Measurements from ENCODE around the gene DNAJA3. TPM values are rescaled to one million over a fixed set of nuclear protein-coding genes. Genes with fewer than 3 reads are reported as not detected.

Gene DNAJA3
- total RNA-seq, result 10 to 100 TPM; 22.1 to 34.2 (median 27.2) TPM
- 38.3 TPM for total RNA-seq (2013)

DNA sequence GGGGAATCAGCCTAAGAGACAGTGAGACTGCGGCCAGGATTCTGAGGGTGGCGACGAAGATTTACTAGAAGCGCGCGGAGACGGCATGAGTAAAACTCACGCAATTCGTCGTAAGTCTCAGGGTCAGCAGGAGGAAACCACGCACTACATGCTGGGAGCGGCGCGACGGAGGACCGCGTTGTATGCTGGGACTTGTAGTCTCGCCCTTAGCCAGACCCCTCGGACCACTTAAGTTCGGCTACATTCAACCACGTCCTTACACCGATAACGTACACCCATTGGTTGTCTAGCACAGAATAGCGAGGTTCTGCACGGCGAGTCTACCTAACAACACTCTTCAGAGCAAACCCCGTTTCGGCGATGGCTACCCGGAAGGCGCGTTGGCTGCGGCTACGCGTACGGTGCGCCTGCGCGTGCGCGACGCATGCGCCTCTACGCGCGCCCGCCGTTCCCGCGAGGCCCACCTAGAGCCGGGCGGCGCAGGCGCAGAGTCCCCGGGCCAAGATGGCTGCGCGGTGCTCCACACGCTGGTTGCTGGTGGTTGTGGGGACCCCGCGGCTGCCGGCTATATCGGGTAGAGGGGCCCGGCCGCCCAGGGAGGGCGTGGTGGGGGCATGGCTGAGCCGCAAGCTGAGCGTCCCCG is at the start of gene DNAJA3:
DNAJA3 (plus strand) TSS at position 491 of the 643 bp plus-strand sequence; CDS start at position 505, 14 bp downstream.
- under 1% methylated on average over 68 of the region's 68 CpGs for WGBS (ENCODE audit: insufficient coverage)
- intact Hi-C loops (cut with micrococcal nuclease), result loop anchor here (1.0 to 5.0 kb wide), 3 partner anchors 9 to 112 kb away; partner anchors contain the start of genes CDIP1, CORO7 and HMOX2
- no peaks in the 10 kb centered on the region for H3K36me3 Mint-ChIP-seq
- no peaks in the 10 kb centered on the region for H3K9me3 Mint-ChIP-seq
- H3K4me3 ChIP-seq (ENCODE audit: low read length), result peak within 1 kb of the TSS; percentile 80
- peaks cover 2% of the 10 kb centered on the region for H3K36me3 ChIP-seq (ENCODE audit: control insufficient read depth, insufficient read depth, low read length)
- TF ChIP-seq, protein P1, sequence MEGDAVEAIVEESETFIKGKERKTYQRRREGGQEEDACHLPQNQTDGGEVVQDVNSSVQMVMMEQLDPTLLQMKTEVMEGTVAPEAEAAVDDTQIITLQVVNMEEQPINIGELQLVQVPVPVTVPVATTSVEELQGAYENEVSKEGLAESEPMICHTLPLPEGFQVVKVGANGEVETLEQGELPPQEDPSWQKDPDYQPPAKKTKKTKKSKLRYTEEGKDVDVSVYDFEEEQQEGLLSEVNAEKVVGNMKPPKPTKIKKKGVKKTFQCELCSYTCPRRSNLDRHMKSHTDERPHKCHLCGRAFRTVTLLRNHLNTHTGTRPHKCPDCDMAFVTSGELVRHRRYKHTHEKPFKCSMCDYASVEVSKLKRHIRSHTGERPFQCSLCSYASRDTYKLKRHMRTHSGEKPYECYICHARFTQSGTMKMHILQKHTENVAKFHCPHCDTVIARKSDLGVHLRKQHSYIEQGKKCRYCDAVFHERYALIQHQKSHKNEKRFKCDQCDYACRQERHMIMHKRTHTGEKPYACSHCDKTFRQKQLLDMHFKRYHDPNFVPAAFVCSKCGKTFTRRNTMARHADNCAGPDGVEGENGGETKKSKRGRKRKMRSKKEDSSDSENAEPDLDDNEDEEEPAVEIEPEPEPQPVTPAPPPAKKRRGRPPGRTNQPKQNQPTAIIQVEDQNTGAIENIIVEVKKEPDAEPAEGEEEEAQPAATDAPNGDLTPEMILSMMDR (IDR thresholded peaks at IDR 0.05), result no peak
- peak within 1 kb of the TSS; percentile 94 for H3K4me3 Mint-ChIP-seq
- H3K27ac ChIP-seq (ENCODE audit: low read length), result peak within 1 kb of the TSS; percentile 96
- H3K4me1 Mint-ChIP-seq, result peaks cover 21 to 32% of the 10 kb centered on the region in 2 donors
- ATAC-seq (peak; percentile 91 to 97 (median 91)), DNase-seq (peak; percentile 93 to 99)
- no peaks in the 10 kb centered on the region for H3K27me3 ChIP-seq (ENCODE audit: control insufficient read depth, insufficient read depth, low read length)
- peak within 1 kb of the TSS; percentile 98 to 99 for H3K27ac Mint-ChIP-seq
- no peaks in the 10 kb centered on the region for H3K9me3 ChIP-seq (ENCODE audit: control insufficient read depth, insufficient read depth, low read length)
- H3K4me1 ChIP-seq (ENCODE audit: control insufficient read depth, insufficient read depth, low read length), result peaks cover 16% of the 10 kb centered on the region
- H3K27me3 Mint-ChIP-seq (ENCODE audit: low read depth in 2 of 2), result no peaks in the 10 kb centered on the region

DNA sequence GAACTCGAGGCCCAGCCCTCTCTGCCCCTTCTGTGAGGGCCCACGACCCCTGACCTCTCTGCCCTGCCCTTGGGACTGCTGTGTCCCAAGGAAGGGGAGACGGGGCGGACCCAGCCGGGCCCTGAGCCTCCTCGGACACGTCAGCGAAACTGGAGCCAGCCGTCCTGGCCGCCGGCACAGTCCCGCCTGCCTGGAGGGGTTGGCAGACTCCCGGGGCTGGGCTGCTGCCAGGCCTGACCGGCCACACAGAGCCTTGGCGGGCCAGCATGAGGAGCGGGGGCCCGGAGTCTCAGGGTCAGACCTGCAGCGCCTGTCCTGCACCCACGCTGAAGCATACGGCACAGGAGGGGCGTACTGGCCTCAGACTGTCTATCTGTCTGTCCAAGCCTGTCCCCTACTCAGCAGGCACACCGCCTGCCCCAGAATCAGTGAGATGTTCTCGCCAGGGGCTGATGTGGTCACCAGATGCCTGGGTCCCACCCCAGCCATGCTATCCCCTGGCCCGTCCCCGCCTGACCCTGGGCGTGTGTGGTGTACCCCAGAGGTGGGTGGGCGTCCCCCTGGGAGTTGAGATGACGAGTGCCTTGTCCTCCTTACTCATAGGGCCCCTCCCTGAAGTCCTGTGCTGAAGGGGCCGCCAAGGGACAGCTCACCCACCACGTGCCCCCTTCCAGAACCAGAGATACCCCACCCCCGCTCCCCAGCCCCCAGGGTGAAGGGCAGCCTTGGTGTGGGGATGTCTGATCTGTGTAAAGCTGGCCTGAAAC is 49.4 kb upstream of the DNAJA3 start:
- DNase-seq (no peak), ATAC-seq (no peak)
- peaks cover 0 to 31% of the 10 kb centered on the region in 2 donors for H3K4me1 Mint-ChIP-seq
- WGBS (ENCODE audit: insufficient coverage), result 97% methylated on average over 30 of the region's 31 CpGs
- TF ChIP-seq, protein P1 (IDR thresholded peaks at IDR 0.05), result no peak
- no peaks in the 10 kb centered on the region for H3K27me3 Mint-ChIP-seq (ENCODE audit: low read depth in 2 of 2)
- peak overlapping the region in 1 of 2 donors; percentile 56 for H3K27ac Mint-ChIP-seq
- H3K36me3 Mint-ChIP-seq, result no peaks in the 10 kb centered on the region
- intact Hi-C loops (cut with micrococcal nuclease), result no loop called here
- Histone ChIP-seq H3K4me3 (ENCODE audit: low read length) (no peak overlapping the region), H3K27ac (ENCODE audit: low read length) (no peak overlapping the region), H3K36me3 (ENCODE audit: control insufficient read depth, insufficient read depth, low read length) (peaks cover 19% of the 10 kb centered on the region), H3K4me1 (ENCODE audit: control insufficient read depth, insufficient read depth, low read length) (peaks cover 22% of the 10 kb centered on the region), H3K9me3 (ENCODE audit: control insufficient read depth, insufficient read depth, low read length) (no peaks in the 10 kb centered on the region), H3K27me3 (ENCODE audit: control insufficient read depth, insufficient read depth, low read length) (no peaks in the 10 kb centered on the region)
- no peaks in the 10 kb centered on the region for H3K9me3 Mint-ChIP-seq
- no peak overlapping the region for H3K4me3 Mint-ChIP-seq

DNA sequence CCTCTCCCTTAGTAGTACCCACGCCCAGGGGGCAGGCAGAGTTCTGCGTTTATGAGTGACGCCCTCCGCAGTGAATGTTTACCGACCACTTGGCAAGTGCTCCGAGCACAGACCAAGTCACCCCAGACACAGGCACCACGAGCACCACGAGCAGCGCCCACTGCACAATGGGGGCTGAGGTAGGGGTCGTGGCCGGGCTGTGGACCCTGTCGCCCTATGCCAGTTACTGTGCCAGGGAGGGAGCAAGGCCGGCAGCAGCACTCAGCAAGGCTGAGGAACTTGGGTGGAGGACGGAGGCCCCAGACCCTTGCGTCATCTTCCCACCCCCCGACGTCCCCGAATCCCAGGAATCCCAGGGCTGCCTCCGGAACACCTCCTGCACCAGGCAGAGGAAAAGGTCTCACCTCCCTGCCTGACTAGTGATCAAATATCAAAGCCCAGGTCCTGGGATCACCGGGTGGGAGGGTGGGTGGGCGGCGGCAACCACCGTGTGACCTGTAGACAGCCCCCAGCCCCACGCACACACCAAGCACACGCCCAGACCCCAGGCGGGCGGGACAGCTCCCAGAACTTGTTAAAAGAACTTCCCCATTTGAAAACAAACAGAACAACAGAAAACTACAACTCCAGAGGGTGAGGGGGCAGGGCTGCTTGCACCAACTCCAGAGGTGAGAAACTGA is 48.6 kb upstream of the DNAJA3 start:
- intact Hi-C loops (cut with micrococcal nuclease), result no loop called here
- Mint-ChIP-seq H3K27me3 (ENCODE audit: low read depth in 2 of 2) (no peaks in the 10 kb centered on the region), H3K36me3 (no peaks in the 10 kb centered on the region), H3K27ac (no peak overlapping the region), H3K4me1 (peaks cover 0 to 30% of the 10 kb centered on the region in 2 donors), H3K4me3 (no peak overlapping the region), H3K9me3 (no peaks in the 10 kb centered on the region)
- ATAC-seq (no peak), DNase-seq (no peak)
- Histone ChIP-seq H3K4me3 (ENCODE audit: low read length) (no peak overlapping the region), H3K9me3 (ENCODE audit: control insufficient read depth, insufficient read depth, low read length) (no peaks in the 10 kb centered on the region), H3K27ac (ENCODE audit: low read length) (no peak overlapping the region), H3K36me3 (ENCODE audit: control insufficient read depth, insufficient read depth, low read length) (peaks cover 19% of the 10 kb centered on the region), H3K27me3 (ENCODE audit: control insufficient read depth, insufficient read depth, low read length) (no peaks in the 10 kb centered on the region), H3K4me1 (ENCODE audit: control insufficient read depth, insufficient read depth, low read length) (peaks cover 19% of the 10 kb centered on the region)
- TF ChIP-seq, protein P1 (IDR thresholded peaks at IDR 0.05), result no peak
- WGBS (ENCODE audit: insufficient coverage), result 97% methylated on average over 27 of the region's 27 CpGs
